Spleen (tissue), 11 donors: ENCODE results near the gene CHRNE. TPM values are rescaled to one million over a fixed set of nuclear protein-coding genes. Genes with fewer than 3 reads are reported as not detected.

Experiments
- DNase-seq: peaks from one replicate; pipeline ENCODE4 v3.0.0-alpha.2; 2020
- H3K27ac ChIP-seq, 8 donors: fragments of 200-600 bp; sonication (generic) in 7 of 8; 1 replicate in 4 of 8; 2 replicates in 4 of 8; pipeline versions ENCODE4 v1.5.0 to v1.8.0; 2016 to 2021; ENCODE audit warnings: inconsistent platforms in 4 of 8, mild to moderate bottlenecking in 4 of 8, moderate library complexity in 1 of 8
- H3K27me3 ChIP-seq, 7 donors: fragments of 200-600 bp; sonication (generic) in 6 of 7; replicated peaks in 1 of 7; 1 replicate in 4 of 7; 2 replicates in 3 of 7; pipeline versions ENCODE4 v1.5.0 to v1.8.0; 2016 to 2021; ENCODE audit warnings: inconsistent platforms in 3 of 7, mild to moderate bottlenecking in 1 of 7
- H3K36me3 ChIP-seq, 6 donors: fragments of 200-600 bp; sonication (generic) in 5 of 6; 1 replicate in 4 of 6; 2 replicates in 2 of 6; pipeline versions ENCODE4 v1.5.0 to v1.8.0; 2016 to 2021; ENCODE audit warnings: inconsistent platforms in 2 of 6
- H3K4me1 ChIP-seq, 6 donors: fragments of 200-600 bp; sonication (generic) in 5 of 6; 1 replicate in 3 of 6; 2 replicates in 3 of 6; pipeline versions ENCODE4 v1.5.0 to v1.8.0; 2016 to 2021; ENCODE audit warnings: inconsistent platforms in 3 of 6
- H3K4me3 ChIP-seq, 8 donors: fragments of 200-600 bp; sonication (generic) in 7 of 8; 1 replicate in 4 of 8; 2 replicates in 4 of 8; pipeline versions ENCODE4 v1.5.0 to v1.8.0; 2016 to 2021; ENCODE audit warnings: inconsistent platforms in 4 of 8, mild to moderate bottlenecking in 4 of 8, moderate library complexity in 2 of 8
- H3K9me3 ChIP-seq, 8 donors: fragments of 200-600 bp; sonication (generic) in 7 of 8; 1 replicate in 4 of 8; 2 replicates in 4 of 8; pipeline versions ENCODE4 v1.5.0 to v1.8.0; 2016 to 2021; ENCODE audit warnings: inconsistent platforms in 4 of 8
- CTCF ChIP-seq, 11 experiments: fragments of 200-600 bp in 7 of 11; fragments of 450-650 bp in 4 of 11; sonication (generic) in 4 of 11; IDR thresholded peaks in 8 of 11; conservative IDR thresholded peaks in 3 of 11; 1 replicate in 7 of 11; 2 replicates in 4 of 11; pipeline versions ENCODE4 v1.4.0 to v1.8.0; 2016 to 2021; ENCODE audit warnings: antibody characterized with exemption in 11 of 11, inconsistent platforms in 4 of 11, mild to moderate bottlenecking in 1 of 11
- POLR2A ChIP-seq, 3 donors: fragments of 450-650 bp; IDR thresholded peaks; one replicate each; pipeline ENCODE4 v1.5.1; 2017; ENCODE audit warnings: antibody characterized with exemption in 3 of 3, mild to moderate bottlenecking in 1 of 3
- POLR2AphosphoS5 ChIP-seq, 3 donors: sonication (generic); formaldehyde crosslinking; IDR thresholded peaks; one replicate each; pipeline ENCODE4 v1.5.1; 2017; ENCODE audit warnings: antibody characterized with exemption in 3 of 3
- WGBS, 5 donors: extraction: QIAGEN DNeasy Blood & Tissue Kit in 3 of 5; methylation state at CpG; one replicate each; pipeline versions ENCODE4 v1.1.5 to v1.1.7; 2013 to 2018; 5-methylcytosine and 5-hydroxymethylcytosine counted together
- intact Hi-C: fragments of 100-400 bp; cut with DNase I; formaldehyde crosslinking; loops from one replicate; pipeline ENCODE4 v1.15.0; 2023; ENCODE audit warnings: low total_unique reads
- polyA plus RNA-seq, 3 donors: library from polyadenylated mRNA; stranded (reverse); fragments of 200-250 nt; gene quantifications; one replicate each; pipeline ENCODE4 v1.2.1, GENCODE V29; 2013
- total RNA-seq, 7 donors: library from RNA; depleted of rRNA in 3 of 7; stranded (reverse); fragments of >200 nt in 3 of 7; fragmentation: NEBNext Ultra II Directional in 4 of 7; extraction: Animal tissue kit (Norgen Biotek cat#: 25700) in 4 of 7; gene quantifications; one replicate each; pipeline versions ENCODE4 v1.1.0 to v1.2.1, GENCODE V29; 2016 to 2021
- donor health status: healthy with polysubstance abuse.
- donor health status: DM: no; HTN: no; CAD: no; lungs with moderate emphysema.
- donor health status: DM: no; HTN: no; CAD: no.
- donor health status: Bipolar disorder and iron deficiency.
- donor health status: healthy.
- donor health status: DM: no; HTN: no; CAD: no.
- donor health status: DM: yes; HTN: yes; CAD: no.

The CHRNE gene
- total and polyA plus RNA-seq, 10 donors, result 0.33 to 3.0 (median 1.3) TPM

GRCh38 chr17:4856937-4857314 lies 46.0 kb downstream of the CHRNE start:
- Histone ChIP-seq H3K4me3 (no peak overlapping the region), H3K36me3 (peaks cover 0 to 51% (median 6%) of the 10 kb centered on the region in 6 donors), H3K9me3 (no peaks in the 10 kb centered on the region), H3K4me1 (peaks cover 7 to 59% (median 37%) of the 10 kb centered on the region in 6 donors), H3K27ac (peak overlapping the region in 5 of 8 donors; percentile 9 to 48 (median 37)), H3K27me3 (no peaks in the 10 kb centered on the region)
- TF ChIP-seq POLR2A (IDR thresholded peaks at IDR 0.05) (no peak), CTCF (IDR thresholded peaks at IDR 0.05 in 8 of 11, conservative IDR thresholded peaks at IDR 0.05 in 3 of 11) (no peak), POLR2AphosphoS5 (IDR thresholded peaks at IDR 0.05) (peak in 1 of 3 donors; percentile 22)
- DNase-seq, result no peak
- 73 to 97% (median 87%) methylated on average over 5 to 7 of the region's 7 CpGs for WGBS, 5 donors
- intact Hi-C loops, result no loop called here

- peak overlapping the region in 6 of 8 donors; percentile 9 to 48 (median 34) for H3K27ac ChIP-seq
- peaks cover 7 to 60% (median 39%) of the 10 kb centered on the region in 6 donors for H3K4me1 ChIP-seq
- H3K9me3 ChIP-seq, result no peaks in the 10 kb centered on the region
- no peak for DNase-seq
- no peak overlapping the region for H3K4me3 ChIP-seq
- intact Hi-C loops, result no loop called here
- H3K36me3 ChIP-seq, result peaks cover 0 to 46% (median 6%) of the 10 kb centered on the region in 6 donors
- H3K27me3 ChIP-seq, result no peaks in the 10 kb centered on the region
- 82 to 88% (median 86%) methylated on average over 17 of the region's 17 CpGs for WGBS, 5 donors
- no peak for TF ChIP-seq POLR2AphosphoS5 (IDR thresholded peaks at IDR 0.05)
- no peak for TF ChIP-seq POLR2A (IDR thresholded peaks at IDR 0.05)
- no peak for TF ChIP-seq CTCF (IDR thresholded peaks at IDR 0.05 in 8 of 11, conservative IDR thresholded peaks at IDR 0.05 in 3 of 11)
Observed at GRCh38 chr17:4856271-4856936, 46.5 kb downstream of the CHRNE start.

- no peak for DNase-seq
- peaks cover 0 to 25% (median 0%) of the 10 kb centered on the region in 6 donors for H3K36me3 ChIP-seq
- H3K27me3 ChIP-seq, result no peaks in the 10 kb centered on the region
- H3K9me3 ChIP-seq, result no peaks in the 10 kb centered on the region
- WGBS, 5 donors, result 91 to 97% (median 95%) methylated on average over 5 of the region's 5 CpGs
- no peak overlapping the region for H3K27ac ChIP-seq
- intact Hi-C loops, result no loop called here
- no peak overlapping the region for H3K4me3 ChIP-seq
- TF ChIP-seq CTCF (IDR thresholded peaks at IDR 0.05 in 8 of 11, conservative IDR thresholded peaks at IDR 0.05 in 3 of 11) (no peak), POLR2AphosphoS5 (IDR thresholded peaks at IDR 0.05) (no peak), POLR2A (IDR thresholded peaks at IDR 0.05) (no peak)
- H3K4me1 ChIP-seq, result peaks cover 8 to 67% (median 34%) of the 10 kb centered on the region in 6 donors
Observed at GRCh38 chr17:4854111-4854681, 48.7 kb downstream of the CHRNE start.

DNA sequence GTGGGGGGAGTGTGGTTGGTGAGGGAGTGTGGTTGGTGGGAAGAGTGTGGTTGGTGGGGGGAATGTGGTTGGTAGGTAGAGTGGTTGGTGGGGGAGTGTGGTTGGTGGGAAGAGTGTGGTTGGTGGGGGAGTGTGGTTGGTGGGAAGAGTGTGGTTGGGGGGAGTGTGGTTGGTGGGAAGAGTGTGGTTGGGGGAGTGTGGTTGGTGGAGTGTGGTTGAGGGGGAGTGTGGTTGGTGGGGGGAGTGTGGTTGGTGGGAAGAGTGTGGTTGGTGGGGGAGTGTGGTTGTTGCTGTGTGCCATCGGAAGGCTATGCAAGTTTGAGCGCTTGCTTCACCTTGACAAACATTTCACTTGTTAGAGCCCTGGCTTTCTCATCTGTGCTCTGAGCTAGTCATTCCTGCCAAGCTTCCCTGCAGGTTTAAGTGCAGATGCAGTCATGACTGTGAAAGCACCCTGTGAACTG lies 49.7 kb downstream of the CHRNE start:
- H3K27ac ChIP-seq, result peak overlapping the region in 1 of 8 donors; percentile 2
- intact Hi-C loops, result no loop called here
- peaks cover 6 to 66% (median 25%) of the 10 kb centered on the region in 6 donors for H3K4me1 ChIP-seq
- H3K27me3 ChIP-seq, result no peaks in the 10 kb centered on the region
- DNase-seq, result no peak
- peaks cover 0 to 20% (median 0%) of the 10 kb centered on the region in 6 donors for H3K36me3 ChIP-seq
- no peak for TF ChIP-seq POLR2AphosphoS5 (IDR thresholded peaks at IDR 0.05)
- no peak for TF ChIP-seq CTCF (IDR thresholded peaks at IDR 0.05 in 8 of 11, conservative IDR thresholded peaks at IDR 0.05 in 3 of 11)
- TF ChIP-seq POLR2A (IDR thresholded peaks at IDR 0.05), result no peak
- no peak overlapping the region for H3K4me3 ChIP-seq
- WGBS, 5 donors, result 58 to 68% (median 62%) methylated on average over 2 of the region's 2 CpGs
- H3K9me3 ChIP-seq, result no peaks in the 10 kb centered on the region
